H9 (cell line): ENCODE data around the gene BAHD1. TPM values are rescaled to one million over a fixed set of nuclear protein-coding genes. Genes with fewer than 3 reads are reported as not detected.

Source experiments
- DNase-seq: peaks from one replicate; pipeline ENCODE4 v3.0.0-alpha.2; 2017
- H2AFZ ChIP-seq: one replicate; pipeline ENCODE4 v1.6.1; 2013; ENCODE audit warnings: mild to moderate bottlenecking, low read length, control low read depth, moderate library complexity
- H2AK5ac ChIP-seq: 2 replicates; pipeline ENCODE4 v1.6.1; 2013; ENCODE audit warnings: low read length, control low read depth, mixed read lengths; ENCODE audit not compliant: insufficient read length
- H2BK120ac ChIP-seq: one replicate; pipeline ENCODE4 v1.6.1; 2013; ENCODE audit warnings: low read depth, mild to moderate bottlenecking, low read length, control low read depth, inconsistent platforms; ENCODE audit not compliant: poor library complexity, severe bottlenecking
- H2BK12ac ChIP-seq: 2 replicates; pipeline ENCODE4 v1.6.1; 2013; ENCODE audit warnings: low read length, control low read depth, mixed read lengths, low read depth; ENCODE audit not compliant: insufficient read length
- H2BK15ac ChIP-seq: 2 replicates; pipeline ENCODE4 v1.6.1; 2013; ENCODE audit warnings: low read depth, low read length, control low read depth
- H2BK20ac ChIP-seq: one replicate; pipeline ENCODE4 v1.6.1; 2013; ENCODE audit warnings: low read depth, mild to moderate bottlenecking, low read length, control low read depth, inconsistent platforms; ENCODE audit not compliant: poor library complexity, severe bottlenecking
- H2BK5ac ChIP-seq: 2 replicates; pipeline ENCODE4 v1.6.1; 2013; ENCODE audit warnings: low read length, control low read depth, mixed read lengths; ENCODE audit not compliant: insufficient read length
- H3K14ac ChIP-seq: 2 replicates; pipeline ENCODE4 v1.6.1; 2013; ENCODE audit warnings: low read length, control low read depth; ENCODE audit not compliant: insufficient read depth
- H3K18ac ChIP-seq: 2 replicates; pipeline ENCODE4 v1.6.1; 2013; ENCODE audit warnings: low read depth, mild to moderate bottlenecking, mixed read lengths, low read length, control low read depth; ENCODE audit not compliant: insufficient read length
- H3K23ac ChIP-seq: 2 replicates; pipeline ENCODE4 v1.6.1; 2013; ENCODE audit warnings: low read length, control low read depth, mixed read lengths, low read depth; ENCODE audit not compliant: insufficient read length
- H3K23me2 ChIP-seq: 2 replicates; pipeline ENCODE4 v1.6.1; 2013; ENCODE audit warnings: low read depth, mild to moderate bottlenecking, mixed read lengths, low read length, control low read depth; ENCODE audit not compliant: insufficient read length, poor library complexity, severe bottlenecking
- H3K27ac ChIP-seq: 2 replicates; pipeline ENCODE4 v1.5.1; 2013; ENCODE audit warnings: low read length, control low read depth, mixed read lengths, low read depth; ENCODE audit not compliant: insufficient read length
- H3K27me3 ChIP-seq: 2 replicates; pipeline ENCODE4 v1.6.1; 2013; ENCODE audit warnings: low read length, control low read depth, inconsistent platforms; ENCODE audit not compliant: insufficient read depth
- H3K4ac ChIP-seq: 2 replicates; pipeline ENCODE4 v1.6.1; 2013; ENCODE audit warnings: low read depth, mild to moderate bottlenecking, control low read depth, inconsistent platforms, low read length, moderate library complexity
- H3K4me1 ChIP-seq: 2 replicates; pipeline ENCODE4 v1.6.1; 2013; ENCODE audit warnings: low read length, control low read depth, inconsistent platforms; ENCODE audit not compliant: insufficient read depth
- H3K4me2 ChIP-seq: 2 replicates; pipeline ENCODE4 v1.6.1; 2013; ENCODE audit warnings: low read length, control low read depth, mixed read lengths; ENCODE audit not compliant: insufficient read length, insufficient read depth
- H3K56ac ChIP-seq: 2 replicates; pipeline ENCODE4 v1.6.1; 2013; ENCODE audit warnings: low read depth, mild to moderate bottlenecking, mixed read lengths, low read length, control low read depth; ENCODE audit not compliant: insufficient read length
- H3K79me1 ChIP-seq: 2 replicates; pipeline ENCODE4 v1.6.1; 2013; ENCODE audit warnings: low read depth, mild to moderate bottlenecking, moderate library complexity, low read length, control low read depth, inconsistent platforms; ENCODE audit not compliant: insufficient read depth, poor library complexity, severe bottlenecking
- H3K79me2 ChIP-seq: 2 replicates; pipeline ENCODE4 v1.6.1; 2013; ENCODE audit warnings: low read length, control low read depth, inconsistent platforms; ENCODE audit not compliant: insufficient read depth
- H3K9ac ChIP-seq: 2 replicates; pipeline ENCODE4 v1.6.1; 2013; ENCODE audit warnings: low read length, control low read depth, mixed read lengths; ENCODE audit not compliant: insufficient read length; ENCODE audit errors: extremely low read depth
- H3K9me3 ChIP-seq: one replicate; pipeline ENCODE4 v1.6.1; 2013; ENCODE audit warnings: low read depth, low read length, inconsistent platforms; ENCODE audit not compliant: control insufficient read depth
- H3T11ph ChIP-seq: one replicate; pipeline ENCODE4 v1.6.1; 2013; ENCODE audit warnings: mild to moderate bottlenecking, low read length, control low read depth, inconsistent platforms
- H4K20me1 ChIP-seq: one replicate; pipeline ENCODE4 v1.6.1; 2013; ENCODE audit not compliant: control insufficient read depth, insufficient read length, insufficient read depth
- H4K5ac ChIP-seq: 2 replicates; pipeline ENCODE4 v1.6.1; 2013; ENCODE audit warnings: low read depth, mild to moderate bottlenecking, mixed read lengths, low read length, control low read depth; ENCODE audit not compliant: insufficient read length
- H4K8ac ChIP-seq: replicated peaks from 2 replicates; pipeline ENCODE4 v1.6.1; 2013; ENCODE audit warnings: low read length, control low read depth, mixed read lengths, low read depth; ENCODE audit not compliant: insufficient read length
- H4K91ac ChIP-seq: 2 replicates; pipeline ENCODE4 v1.6.1; 2013; ENCODE audit warnings: low read depth, mild to moderate bottlenecking, moderate library complexity, mixed read lengths, low read length, control low read depth; ENCODE audit not compliant: insufficient read length
- H3K27ac Mint-ChIP-seq, 3 experiments: 2 replicates in 2 of 3; 3 replicates in 1 of 3; pipeline ENCODE4 v1.8.0; 2020 to 2021; ENCODE audit warnings: mixed read lengths in 3 of 3, mild to moderate bottlenecking in 1 of 3, moderate library complexity in 1 of 3
- H3K27me3 Mint-ChIP-seq: 2 replicates; pipeline ENCODE4 v1.8.0; 2021; ENCODE audit warnings: low read depth, mild to moderate bottlenecking, moderate library complexity, mixed read lengths
- H3K36me3 Mint-ChIP-seq, 3 experiments: 2 replicates in 2 of 3; 3 replicates in 1 of 3; pipeline ENCODE4 v1.8.0; 2020 to 2021; ENCODE audit warnings: low read depth in 3 of 3, mixed read lengths in 3 of 3; ENCODE audit not compliant: insufficient read depth in 1 of 3
- H3K4me1 Mint-ChIP-seq, 2 experiments: 2 replicates each; pipeline ENCODE4 v1.8.0; 2020; ENCODE audit warnings: mixed read lengths in 2 of 2
- H3K4me3 Mint-ChIP-seq, 2 experiments: 2 replicates in 1 of 2; 3 replicates in 1 of 2; pipeline ENCODE4 v1.8.0; 2020 to 2021; ENCODE audit warnings: mild to moderate bottlenecking in 2 of 2, mixed read lengths in 2 of 2, moderate library complexity in 1 of 2
- H3K9me3 Mint-ChIP-seq, 2 experiments: 2 replicates in 1 of 2; 3 replicates in 1 of 2; pipeline ENCODE4 v1.8.0; 2020; ENCODE audit warnings: mild to moderate bottlenecking in 2 of 2, mixed read lengths in 2 of 2, moderate library complexity in 1 of 2
- WGBS: extraction: QIAGEN DNeasy Blood & Tissue Kit; methylation state at CpG from one replicate; pipeline ENCODE4 v1.1.7; 2013; ENCODE audit warnings: missing lambda C conversion rate, low lambda C conversion rate, mixed read lengths; ENCODE audit not compliant: insufficient read length; ENCODE audit errors: extremely low coverage; 5-methylcytosine and 5-hydroxymethylcytosine counted together
- total RNA-seq: library from RNA; stranded (reverse); gene quantifications from 2 replicates; pipeline ENCODE4 v1.2.1, GENCODE V29; 2021
- TF ChIP-seq, protein P1 (sequence below): fragments of 200-600 bp; sonication (generic); conservative IDR thresholded peaks from 3 replicates; pipeline ENCODE4 v1.8.0; 2021; ENCODE audit warnings: antibody characterized with exemption, mild to moderate bottlenecking

Gene BAHD1
- total RNA-seq, 1 experiment from 2014 or later, result 54.1 TPM

DNA sequence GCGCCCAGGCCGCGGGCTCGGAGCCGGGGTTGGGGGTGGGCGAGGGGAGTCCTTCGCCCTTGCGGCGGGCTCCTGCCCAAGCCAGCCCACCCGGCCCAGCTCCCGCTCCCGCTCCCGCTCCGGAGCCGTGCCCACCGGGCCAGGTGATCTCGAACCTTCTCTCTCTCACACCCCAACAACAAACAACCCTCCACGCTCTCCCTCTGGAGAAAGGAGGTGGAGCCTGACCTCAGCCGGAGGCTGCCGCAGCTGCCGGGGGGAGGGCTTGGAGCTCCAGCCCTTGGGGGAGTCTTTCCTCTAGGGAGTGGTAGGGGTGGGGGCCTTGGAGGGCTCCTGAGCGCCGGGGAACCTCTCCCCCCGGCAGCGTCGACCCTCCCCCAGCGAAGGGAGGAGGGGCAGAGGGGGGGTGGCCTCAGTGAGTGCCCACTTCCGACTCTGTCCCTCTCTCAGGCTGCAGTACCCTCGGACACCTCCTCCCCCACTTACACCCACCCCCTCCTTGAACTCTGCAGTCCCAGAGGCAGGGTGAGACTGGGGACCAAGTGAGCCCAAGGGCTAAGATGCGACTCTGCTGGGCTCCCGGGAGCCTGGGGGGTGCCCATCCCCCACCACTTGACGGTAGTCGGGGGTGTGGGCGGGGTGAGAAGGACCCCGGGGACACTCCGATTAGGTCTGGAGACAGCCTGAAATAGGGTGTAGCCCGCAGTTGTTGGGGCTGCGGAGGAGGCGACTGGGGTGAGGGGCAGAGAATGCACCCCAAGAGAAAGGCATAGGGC lies 4.4 kb upstream of the BAHD1 start:
- Mint-ChIP-seq H3K9me3 (no peaks in the 10 kb centered on the region; a peak in 1 of 5 replicates), H3K27ac (peak overlapping the region in 1 of 3 experiments; percentile 57; a peak in 1 of 7 replicates), H3K4me3 (peak overlapping the region; percentile 93 to 96), H3K36me3 (no peaks in the 10 kb centered on the region; a peak in 1 of 7 replicates), H3K27me3 (peaks cover 51% of the 10 kb centered on the region), H3K4me1 (peaks cover 39 to 41% of the 10 kb centered on the region in 2 experiments)
- Histone ChIP-seq H3K23ac (no peak overlapping the region), H3K9me3 (no peaks in the 10 kb centered on the region), H2AFZ (no peak overlapping the region), H3K79me1 (no peaks in the 10 kb centered on the region), H3T11ph (no peak overlapping the region), H2AK5ac (no peak overlapping the region), H3K4me2 (peak overlapping the region; percentile 80), H3K14ac (no peak overlapping the region), H2BK20ac (no peak overlapping the region), H2BK15ac (no peak overlapping the region), H3K9ac (no peak overlapping the region), H2BK120ac (no peak overlapping the region), H2BK5ac (no peak overlapping the region), H4K5ac (no peak overlapping the region), H3K27ac (no peak overlapping the region), H4K8ac (no peak overlapping the region), H3K27me3 (peaks cover 11% of the 10 kb centered on the region; the same call in 1 of the 2 replicates), H4K91ac (no peak overlapping the region), H4K20me1 (no peaks in the 10 kb centered on the region), H3K23me2 (peaks cover 47% of the 10 kb centered on the region), H2BK12ac (no peak overlapping the region), H3K56ac (no peak overlapping the region), H3K4me1 (peaks cover 8% of the 10 kb centered on the region), H3K18ac (no peak overlapping the region), H3K4ac (no peak overlapping the region), H3K79me2 (no peaks in the 10 kb centered on the region)
- WGBS, result no CpG with 5 or more reads among the region's 39 CpGs
- TF ChIP-seq, protein P1, sequence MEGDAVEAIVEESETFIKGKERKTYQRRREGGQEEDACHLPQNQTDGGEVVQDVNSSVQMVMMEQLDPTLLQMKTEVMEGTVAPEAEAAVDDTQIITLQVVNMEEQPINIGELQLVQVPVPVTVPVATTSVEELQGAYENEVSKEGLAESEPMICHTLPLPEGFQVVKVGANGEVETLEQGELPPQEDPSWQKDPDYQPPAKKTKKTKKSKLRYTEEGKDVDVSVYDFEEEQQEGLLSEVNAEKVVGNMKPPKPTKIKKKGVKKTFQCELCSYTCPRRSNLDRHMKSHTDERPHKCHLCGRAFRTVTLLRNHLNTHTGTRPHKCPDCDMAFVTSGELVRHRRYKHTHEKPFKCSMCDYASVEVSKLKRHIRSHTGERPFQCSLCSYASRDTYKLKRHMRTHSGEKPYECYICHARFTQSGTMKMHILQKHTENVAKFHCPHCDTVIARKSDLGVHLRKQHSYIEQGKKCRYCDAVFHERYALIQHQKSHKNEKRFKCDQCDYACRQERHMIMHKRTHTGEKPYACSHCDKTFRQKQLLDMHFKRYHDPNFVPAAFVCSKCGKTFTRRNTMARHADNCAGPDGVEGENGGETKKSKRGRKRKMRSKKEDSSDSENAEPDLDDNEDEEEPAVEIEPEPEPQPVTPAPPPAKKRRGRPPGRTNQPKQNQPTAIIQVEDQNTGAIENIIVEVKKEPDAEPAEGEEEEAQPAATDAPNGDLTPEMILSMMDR, result no peak
- no peak for DNase-seq
